Omental fat pad (tissue), 4 donors: ENCODE data around the gene UNC80. TPM values are rescaled to one million over a fixed set of nuclear protein-coding genes. Genes with fewer than 3 reads are reported as not detected.
A peak's percentile ranks its signal among the peaks of the same experiment; 100 is the strongest.

Source experiments
- ATAC-seq: fragments of 150-250 bp; one replicate; pipeline ENCODE4 v1.9.1; 2016; ENCODE audit warnings: mild to moderate bottlenecking, moderate library complexity; ENCODE audit not compliant: low FRiP score
- DNase-seq: peaks from one replicate; pipeline ENCODE4 v3.0.0-alpha.2; 2019; ENCODE audit warnings: low spot score
- total RNA-seq, 4 donors: library from RNA; depleted of rRNA; stranded (reverse); fragments of >200 nt; gene quantifications; one replicate each; pipeline ENCODE4 v1.1.0, GENCODE V29; 2016
- TF ChIP-seq, protein P1 (sequence below), 3 donors: fragments of 450-650 bp; IDR thresholded peaks; one replicate each; pipeline ENCODE4 v1.5.1; 2016 to 2017; ENCODE audit warnings: antibody characterized with exemption in 3 of 3, mild to moderate bottlenecking in 3 of 3, moderate library complexity in 2 of 3

Gene UNC80
- total RNA-seq, 4 donors from 2014 or later = not detected

GRCh38 chr2:209956271-209956670 is 184.6 kb downstream of the UNC80 start:
- TF ChIP-seq, protein P1, sequence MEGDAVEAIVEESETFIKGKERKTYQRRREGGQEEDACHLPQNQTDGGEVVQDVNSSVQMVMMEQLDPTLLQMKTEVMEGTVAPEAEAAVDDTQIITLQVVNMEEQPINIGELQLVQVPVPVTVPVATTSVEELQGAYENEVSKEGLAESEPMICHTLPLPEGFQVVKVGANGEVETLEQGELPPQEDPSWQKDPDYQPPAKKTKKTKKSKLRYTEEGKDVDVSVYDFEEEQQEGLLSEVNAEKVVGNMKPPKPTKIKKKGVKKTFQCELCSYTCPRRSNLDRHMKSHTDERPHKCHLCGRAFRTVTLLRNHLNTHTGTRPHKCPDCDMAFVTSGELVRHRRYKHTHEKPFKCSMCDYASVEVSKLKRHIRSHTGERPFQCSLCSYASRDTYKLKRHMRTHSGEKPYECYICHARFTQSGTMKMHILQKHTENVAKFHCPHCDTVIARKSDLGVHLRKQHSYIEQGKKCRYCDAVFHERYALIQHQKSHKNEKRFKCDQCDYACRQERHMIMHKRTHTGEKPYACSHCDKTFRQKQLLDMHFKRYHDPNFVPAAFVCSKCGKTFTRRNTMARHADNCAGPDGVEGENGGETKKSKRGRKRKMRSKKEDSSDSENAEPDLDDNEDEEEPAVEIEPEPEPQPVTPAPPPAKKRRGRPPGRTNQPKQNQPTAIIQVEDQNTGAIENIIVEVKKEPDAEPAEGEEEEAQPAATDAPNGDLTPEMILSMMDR (IDR thresholded peaks at IDR 0.05) = no peak
- DNase-seq (no peak), ATAC-seq (no peak)

- TF ChIP-seq, protein P1 (IDR thresholded peaks at IDR 0.05) = no peak
- DNase-seq (no peak), ATAC-seq (no peak)
Measured at GRCh38 chr2:209958016-209958415, 186.4 kb downstream of the UNC80 start.

- ATAC-seq = no peak
Measured at GRCh38 chr2:209960045-209960444, 188.4 kb downstream of the UNC80 start.

DNA sequence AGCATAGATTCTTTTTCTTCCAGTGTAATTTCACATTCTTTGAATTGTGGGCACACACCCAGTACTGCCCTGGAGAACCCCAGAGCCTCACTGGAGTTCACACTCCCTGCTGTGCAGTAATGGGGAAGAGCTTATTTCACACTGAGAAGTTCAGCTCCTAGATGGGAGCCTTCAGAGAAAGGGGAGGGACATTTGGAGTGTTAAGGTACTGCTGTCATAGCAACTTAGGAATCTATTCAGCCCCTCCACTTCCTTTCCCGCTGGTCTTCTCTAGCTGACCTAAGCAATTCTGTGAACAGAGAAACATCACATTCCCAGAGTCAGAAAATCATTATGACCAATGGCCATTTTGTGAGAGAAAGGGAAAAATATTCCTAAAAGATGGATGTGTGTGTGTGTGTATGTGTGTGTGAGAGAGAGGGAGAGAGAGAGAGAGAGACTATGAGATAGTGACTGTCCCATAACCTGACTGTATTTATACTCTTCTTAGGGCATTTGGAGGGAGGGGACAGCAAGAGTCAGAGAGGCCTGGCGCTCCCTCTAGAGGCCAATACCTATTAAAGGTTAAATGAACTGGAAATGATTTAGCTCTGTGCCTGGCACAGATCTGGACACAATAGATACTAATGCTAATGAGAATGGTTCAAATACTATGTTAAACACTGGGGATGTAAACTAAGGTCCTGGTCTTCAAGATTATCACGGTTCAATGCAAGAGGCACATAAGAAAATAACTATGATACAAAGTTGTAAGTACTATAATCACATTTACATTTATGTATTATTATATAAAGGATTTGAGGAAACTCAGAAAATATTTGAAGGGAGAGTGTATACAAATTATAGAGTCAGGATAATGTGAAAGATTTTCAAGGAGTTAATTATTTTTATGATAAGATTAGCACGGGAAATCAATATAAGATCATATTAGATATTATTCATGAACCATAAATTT is 189.3 kb downstream of the UNC80 start:
- DNase-seq (no peak), ATAC-seq (peak; percentile 73)
- TF ChIP-seq, protein P1 (IDR thresholded peaks at IDR 0.05) = no peak

More at GRCh38 chr2:209960045-209960444, 188.4 kb downstream of the UNC80 start:
- DNase-seq = no peak
- TF ChIP-seq, protein P1 (IDR thresholded peaks at IDR 0.05) = no peak

DNA sequence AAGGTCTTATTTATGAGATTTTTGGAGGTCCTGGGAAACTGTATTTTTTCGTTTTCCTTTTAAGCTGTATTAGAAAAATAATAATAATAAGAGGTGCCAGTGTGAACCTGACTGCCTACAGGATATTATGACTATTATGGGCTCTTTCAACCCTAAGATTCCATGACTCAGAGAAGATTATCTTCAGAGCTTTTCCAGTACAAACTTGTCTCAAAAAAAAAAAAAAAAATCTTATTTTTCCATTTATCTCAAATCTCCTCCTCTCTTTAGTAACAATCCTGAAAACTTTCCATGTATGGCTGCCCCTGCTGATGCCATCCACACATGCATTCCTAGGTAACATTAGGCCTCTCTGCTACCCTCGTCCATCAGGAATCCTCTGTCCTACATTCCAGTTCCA is 194.1 kb downstream of the UNC80 start:
- TF ChIP-seq, protein P1 (IDR thresholded peaks at IDR 0.05) = no peak
- DNase-seq (no peak), ATAC-seq (no peak)

- DNase-seq (no peak), ATAC-seq (no peak)
- TF ChIP-seq, protein P1 (IDR thresholded peaks at IDR 0.05) = no peak
Measured at GRCh38 chr2:209969692-209970091, 198.1 kb downstream of the UNC80 start.

DNA sequence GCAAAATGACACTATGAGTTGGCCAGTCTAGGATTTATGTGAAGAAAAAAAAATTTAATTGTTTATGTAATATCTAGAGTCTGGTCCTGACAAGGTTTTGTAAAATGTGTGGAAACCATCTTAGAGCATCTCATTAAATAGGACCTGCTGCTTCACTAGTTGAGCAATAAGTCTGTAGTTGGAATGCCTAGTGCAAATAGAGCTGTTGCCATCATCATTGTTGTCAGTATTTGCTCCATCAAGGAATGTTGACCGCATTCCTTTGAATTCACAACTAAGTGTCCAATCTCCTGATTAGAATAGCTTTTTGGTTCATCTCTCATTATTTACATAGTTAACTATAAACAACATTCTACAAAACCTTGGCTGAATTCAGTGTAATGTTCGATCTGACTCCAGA is 198.6 kb downstream of the UNC80 start:
- DNase-seq = no peak
- TF ChIP-seq, protein P1 (IDR thresholded peaks at IDR 0.05) = no peak
- ATAC-seq = no peak
